GM21390 (cell line): Measurements from ENCODE around the gene EXOSC10.
"Not testable (repeated sequence)": the region's sequence is repeated elsewhere in the genome, so short reads cannot be mapped to it uniquely, and the experiment has no call there.

Experiments used
- ATAC-seq: cut with Tn5 transposase; IDR thresholded peaks from one replicate; pipeline ENCODE4 v1.9.1; 2021; ENCODE audit not compliant: unreplicated experiment

EXOSC10 gene

GRCh38 chr1:11061652-11062365, 37.9 kb downstream of the EXOSC10 start:
- ATAC-seq, result no peak

GRCh38 chr1:11059968-11060830, 39.5 kb downstream of the EXOSC10 start, which contains the start of gene SRM:
Gene SRM, minus strand, starts transcription at chr1:11060018. Its CDS starts 75 bp downstream, at chr1:11059943.
- ATAC-seq, result peak; percentile 85

GRCh38 chr1:11059155-11059967, 40.3 kb downstream of the EXOSC10 start:
- no peak for ATAC-seq

GRCh38 chr1:11058595-11059154, 41.0 kb downstream of the EXOSC10 start:
- no peak for ATAC-seq

GRCh38 chr1:11058026-11058425, 41.6 kb downstream of the EXOSC10 start:
- no peak for ATAC-seq

- no peak for ATAC-seq
These were observed 42.2 kb downstream of the EXOSC10 start for GRCh38 chr1:11057477-11057876.

GRCh38 chr1:11056504-11056903, 43.2 kb downstream of the EXOSC10 start:
- ATAC-seq, result no peak

GRCh38 chr1:11055676-11056075, 44.0 kb downstream of the EXOSC10 start:
- no peak for ATAC-seq

- ATAC-seq, result no peak
These were observed 45.0 kb downstream of the EXOSC10 start for GRCh38 chr1:11054666-11055065.

- no peak for ATAC-seq
These were observed 45.5 kb downstream of the EXOSC10 start for GRCh38 chr1:11054181-11054580.

GRCh38 chr1:11053758-11054137, 45.9 kb downstream of the EXOSC10 start:
- no peak for ATAC-seq

- ATAC-seq, result no peak
These were observed 46.6 kb downstream of the EXOSC10 start for GRCh38 chr1:11052839-11053757.

GRCh38 chr1:11051781-11052511, 47.7 kb downstream of the EXOSC10 start:
- no peak for ATAC-seq

- not testable (repeated sequence) for ATAC-seq
These were observed 48.5 kb downstream of the EXOSC10 start for GRCh38 chr1:11051121-11051520.

GRCh38 chr1:11046625-11047365, 52.9 kb downstream of the EXOSC10 start, which contains the start of gene MASP2:
Gene MASP2, minus strand, starts transcription at chr1:11047239. Its CDS starts 32 bp downstream, at chr1:11047207.
- ATAC-seq, result no peak

GRCh38 chr1:11046270-11046566, 53.5 kb downstream of the EXOSC10 start:
- no peak for ATAC-seq

GRCh38 chr1:11045428-11046269, 54.0 kb downstream of the EXOSC10 start:
- ATAC-seq, result no peak
